Esophagus squamous epithelium (tissue), 5 donors: ENCODE measurements around the gene STK10. TPM values are rescaled to one million over a fixed set of nuclear protein-coding genes. Genes with fewer than 3 reads are reported as not detected.
A peak's percentile ranks its signal among the peaks of the same experiment; 100 is the strongest.

Source experiments
- DNase-seq: peaks from one replicate; lab custom pipeline; 2025; lab: John Stamatoyannopoulos, UW
- H3K27ac ChIP-seq, 4 donors: fragments of 200-600 bp; sonication (generic); one replicate each; pipeline ENCODE4 v1.5.1; 2016 to 2019; ENCODE audit warnings: mild to moderate bottlenecking in 1 of 4
- H3K27me3 ChIP-seq, 4 donors: fragments of 200-600 bp; sonication (generic); 1 replicate in 3 of 4; 2 replicates in 1 of 4; pipeline versions ENCODE4 v1.5.1 to v1.6.0; 2017 to 2021; ENCODE audit warnings: antibody characterized with exemption in 1 of 4
- H3K36me3 ChIP-seq, 3 donors: fragments of 200-600 bp; sonication (generic); one replicate each; pipeline ENCODE4 v1.5.1; 2016 to 2019
- H3K4me1 ChIP-seq, 3 donors: fragments of 200-600 bp; sonication (generic); one replicate each; pipeline ENCODE4 v1.5.1; 2017 to 2019
- H3K4me3 ChIP-seq, 4 donors: fragments of 200-600 bp; sonication (generic); 1 replicate in 3 of 4; 2 replicates in 1 of 4; pipeline ENCODE4 v1.5.1; 2016 to 2019; ENCODE audit warnings: mild to moderate bottlenecking in 2 of 4, moderate library complexity in 1 of 4
- H3K9me3 ChIP-seq, 3 donors: fragments of 200-600 bp; sonication (generic); one replicate each; pipeline ENCODE4 v1.5.1; 2016 to 2019
- POLR2A ChIP-seq, 4 donors: fragments of 450-650 bp; IDR thresholded peaks; one replicate each; pipeline ENCODE4 v1.6.1; 2017; ENCODE audit warnings: antibody characterized with exemption in 4 of 4, mild to moderate bottlenecking in 4 of 4, moderate library complexity in 3 of 4
- WGBS, 2 donors: methylation state at CpG; one replicate each; pipeline ENCODE4 v1.1.5; 2018; 5-methylcytosine and 5-hydroxymethylcytosine counted together
- intact Hi-C: fragments of 100-400 bp; cut with DNase I; formaldehyde crosslinking; loops from one replicate; pipeline ENCODE4 v1.15.0; 2022
- total RNA-seq, 4 donors: library from RNA; depleted of rRNA; stranded (reverse); fragments of >200 nt; gene quantifications; one replicate each; pipeline ENCODE4 v1.1.0, GENCODE V29; 2016
- TF ChIP-seq, protein P1 (sequence below), 6 experiments: fragments of 450-650 bp in 4 of 6; fragments of 200-600 bp in 2 of 6; sonication (generic) in 2 of 6; IDR thresholded peaks; one replicate each; pipeline ENCODE4 v1.5.1; 2016 to 2019; ENCODE audit warnings: antibody characterized with exemption in 6 of 6, mild to moderate bottlenecking in 4 of 6, moderate library complexity in 4 of 6
- donor health status: DM: yes; HTN: yes; CAD: no.

STK10 gene
- total RNA-seq, 4 donors from 2014 or later, result 5.4 to 15.6 (median 8.9) TPM

DNA sequence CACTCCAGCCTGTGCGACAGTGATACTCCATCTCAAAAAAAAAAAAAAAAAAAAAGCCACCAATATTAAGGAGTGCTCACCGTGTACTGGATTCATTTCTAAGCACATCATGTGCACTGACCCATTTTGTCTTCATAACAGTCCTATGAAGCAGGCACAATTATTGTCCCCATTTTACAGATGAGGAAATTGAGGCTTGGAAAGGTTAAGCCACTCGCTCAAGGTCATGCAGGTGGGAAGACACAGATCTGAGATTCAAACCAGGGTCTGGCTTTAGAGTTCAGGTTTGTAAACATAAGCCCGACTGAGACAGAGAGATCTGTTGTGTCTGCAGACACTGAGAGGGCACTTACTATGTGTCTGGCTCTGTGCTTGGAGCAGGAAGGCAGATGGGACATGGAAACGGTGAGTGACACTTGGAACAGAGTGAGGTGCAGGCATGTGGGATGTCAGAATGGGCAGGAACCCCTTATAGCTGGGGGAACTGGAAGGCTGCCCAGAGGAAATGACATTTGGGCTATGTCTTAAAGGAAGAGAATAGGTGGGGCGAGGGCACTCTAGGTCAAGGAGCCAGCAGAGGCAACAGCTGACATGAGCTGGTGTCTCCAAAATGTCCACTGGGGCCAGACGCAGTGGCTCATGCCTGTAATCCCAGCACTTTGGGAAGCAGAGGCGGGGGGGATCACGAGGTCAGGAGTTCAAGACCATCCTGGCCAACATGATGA, 69.9 kb downstream of the STK10 start:
- TF ChIP-seq, protein P1, sequence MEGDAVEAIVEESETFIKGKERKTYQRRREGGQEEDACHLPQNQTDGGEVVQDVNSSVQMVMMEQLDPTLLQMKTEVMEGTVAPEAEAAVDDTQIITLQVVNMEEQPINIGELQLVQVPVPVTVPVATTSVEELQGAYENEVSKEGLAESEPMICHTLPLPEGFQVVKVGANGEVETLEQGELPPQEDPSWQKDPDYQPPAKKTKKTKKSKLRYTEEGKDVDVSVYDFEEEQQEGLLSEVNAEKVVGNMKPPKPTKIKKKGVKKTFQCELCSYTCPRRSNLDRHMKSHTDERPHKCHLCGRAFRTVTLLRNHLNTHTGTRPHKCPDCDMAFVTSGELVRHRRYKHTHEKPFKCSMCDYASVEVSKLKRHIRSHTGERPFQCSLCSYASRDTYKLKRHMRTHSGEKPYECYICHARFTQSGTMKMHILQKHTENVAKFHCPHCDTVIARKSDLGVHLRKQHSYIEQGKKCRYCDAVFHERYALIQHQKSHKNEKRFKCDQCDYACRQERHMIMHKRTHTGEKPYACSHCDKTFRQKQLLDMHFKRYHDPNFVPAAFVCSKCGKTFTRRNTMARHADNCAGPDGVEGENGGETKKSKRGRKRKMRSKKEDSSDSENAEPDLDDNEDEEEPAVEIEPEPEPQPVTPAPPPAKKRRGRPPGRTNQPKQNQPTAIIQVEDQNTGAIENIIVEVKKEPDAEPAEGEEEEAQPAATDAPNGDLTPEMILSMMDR (IDR thresholded peaks at IDR 0.05), result no peak
- TF ChIP-seq POLR2A (IDR thresholded peaks at IDR 0.05), result no peak
- H3K36me3 ChIP-seq, result peaks cover 0 to 15% (median 0%) of the 10 kb centered on the region in 3 donors
- no peak overlapping the region for H3K27ac ChIP-seq
- H3K27me3 ChIP-seq, result no peaks in the 10 kb centered on the region
- H3K9me3 ChIP-seq, result no peaks in the 10 kb centered on the region
- no peak overlapping the region for H3K4me3 ChIP-seq
- intact Hi-C loops, result no loop called here
- 71% methylated on average over 9 of the region's 9 CpGs for WGBS, 2 donors
- peaks cover 0 to 27% (median 0%) of the 10 kb centered on the region in 3 donors for H3K4me1 ChIP-seq
- DNase-seq, result no peak

GRCh38 chr5:172115541-172115982, 72.5 kb downstream of the STK10 start:
- WGBS, 2 donors, result 69 to 89% methylated on average over 3 to 4 of the region's 4 CpGs
- Histone ChIP-seq H3K4me3 (no peak overlapping the region), H3K4me1 (peaks cover 14 to 43% (median 17%) of the 10 kb centered on the region in 3 donors), H3K36me3 (peaks cover 0 to 15% (median 0%) of the 10 kb centered on the region in 3 donors), H3K27me3 (no peaks in the 10 kb centered on the region), H3K9me3 (no peaks in the 10 kb centered on the region), H3K27ac (peak overlapping the region in 2 of 4 donors; percentile 17 to 68)
- TF ChIP-seq, protein P1 (IDR thresholded peaks at IDR 0.05), result no peak
- no peak for TF ChIP-seq POLR2A (IDR thresholded peaks at IDR 0.05)
- DNase-seq, result no peak
- intact Hi-C loops, result no loop called here

GRCh38 chr5:172114875-172115422, 73.1 kb downstream of the STK10 start:
- TF ChIP-seq, protein P1 (IDR thresholded peaks at IDR 0.05), result no peak
- TF ChIP-seq POLR2A (IDR thresholded peaks at IDR 0.05), result no peak
- Histone ChIP-seq H3K27ac (peak overlapping the region in 2 of 4 donors; percentile 17 to 68), H3K4me3 (no peak overlapping the region), H3K36me3 (peaks cover 0 to 15% (median 0%) of the 10 kb centered on the region in 3 donors), H3K4me1 (peaks cover 14 to 47% (median 18%) of the 10 kb centered on the region in 3 donors), H3K27me3 (no peaks in the 10 kb centered on the region), H3K9me3 (no peaks in the 10 kb centered on the region)
- 67 to 74% methylated on average over 9 to 13 of the region's 16 CpGs for whole genome bisulfite sequencing, 2 donors
- peak; percentile 37 for DNase-seq
- intact Hi-C loops, result no loop called here

- no peak for DNase-seq
- Histone ChIP-seq H3K4me3 (no peak overlapping the region), H3K27me3 (no peaks in the 10 kb centered on the region), H3K36me3 (peaks cover 0 to 15% (median 0%) of the 10 kb centered on the region in 3 donors), H3K9me3 (no peaks in the 10 kb centered on the region), H3K4me1 (peaks cover 14 to 36% (median 18%) of the 10 kb centered on the region in 3 donors), H3K27ac (peak overlapping the region in 1 of 4 donors; percentile 40)
- 72 to 76% methylated on average over 7 of the region's 7 CpGs for WGBS, 2 donors
- no peak for TF ChIP-seq POLR2A (IDR thresholded peaks at IDR 0.05)
- TF ChIP-seq, protein P1 (IDR thresholded peaks at IDR 0.05), result no peak
- intact Hi-C loops, result no loop called here
Measured at GRCh38 chr5:172113036-172113435, 75.0 kb downstream of the STK10 start.

DNA sequence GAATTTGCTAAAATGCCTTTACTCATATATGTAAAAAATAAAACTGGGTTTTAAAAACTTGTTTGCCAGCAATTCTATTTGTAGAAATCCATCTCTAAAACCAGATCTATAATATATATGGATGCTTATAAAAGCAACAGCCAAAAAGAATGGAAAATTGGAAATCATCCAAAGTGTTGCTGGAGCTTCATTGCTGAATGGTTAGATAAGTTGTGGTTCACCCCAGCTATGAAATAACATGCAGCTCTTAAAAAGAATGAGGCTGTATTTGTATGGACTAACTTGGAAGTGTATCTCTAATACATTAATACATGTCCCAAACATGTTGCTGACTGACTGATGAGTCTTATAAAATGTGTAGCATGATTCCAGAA, 76.2 kb downstream of the STK10 start:
- Histone ChIP-seq H3K9me3 (no peaks in the 10 kb centered on the region), H3K27ac (peak overlapping the region in 2 of 4 donors; percentile 10 to 76), H3K4me1 (peaks cover 22 to 48% (median 23%) of the 10 kb centered on the region in 3 donors), H3K36me3 (peaks cover 0 to 12% (median 0%) of the 10 kb centered on the region in 3 donors), H3K27me3 (no peaks in the 10 kb centered on the region), H3K4me3 (no peak overlapping the region)
- intact Hi-C loops, result no loop called here
- TF ChIP-seq, protein P1 (IDR thresholded peaks at IDR 0.05), result no peak
- no peak for TF ChIP-seq POLR2A (IDR thresholded peaks at IDR 0.05)
- no peak for DNase-seq
